Measurements from ENCODE around the gene VPS13C.
A peak's percentile ranks its signal among the peaks of the same experiment; 100 is the strongest.

The VPS13C gene

GRCh38 chr15:61853195-61853594 is 207.1 kb downstream of the VPS13C start:
- no peak for DNase-seq (ENCODE audit: low spot score)

DNA sequence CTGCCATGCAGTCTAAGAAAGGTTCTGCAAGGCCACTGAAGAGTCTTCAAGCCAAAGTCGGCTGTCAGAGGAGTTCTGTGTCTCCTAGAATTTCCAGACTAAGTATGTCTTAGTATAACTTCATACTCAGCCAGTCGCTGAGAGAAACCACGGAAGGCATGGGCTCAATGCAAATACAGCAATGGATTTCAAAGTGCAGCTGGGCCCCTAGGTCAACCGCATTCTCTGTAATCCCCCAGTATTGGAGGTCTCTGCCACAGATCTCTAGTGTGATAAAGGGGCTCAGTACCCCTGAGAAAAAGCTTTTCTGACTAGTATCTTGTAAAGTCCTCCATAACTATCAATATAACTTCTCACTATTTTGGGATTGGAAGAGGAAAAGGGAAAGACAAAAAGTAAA is 208.3 kb downstream of the VPS13C start:
- no peak for DNase-seq (ENCODE audit: low spot score)

GRCh38 chr15:61849447-61849846 is 210.8 kb downstream of the VPS13C start:
- no peak for DNase-seq (ENCODE audit: low spot score)

DNA sequence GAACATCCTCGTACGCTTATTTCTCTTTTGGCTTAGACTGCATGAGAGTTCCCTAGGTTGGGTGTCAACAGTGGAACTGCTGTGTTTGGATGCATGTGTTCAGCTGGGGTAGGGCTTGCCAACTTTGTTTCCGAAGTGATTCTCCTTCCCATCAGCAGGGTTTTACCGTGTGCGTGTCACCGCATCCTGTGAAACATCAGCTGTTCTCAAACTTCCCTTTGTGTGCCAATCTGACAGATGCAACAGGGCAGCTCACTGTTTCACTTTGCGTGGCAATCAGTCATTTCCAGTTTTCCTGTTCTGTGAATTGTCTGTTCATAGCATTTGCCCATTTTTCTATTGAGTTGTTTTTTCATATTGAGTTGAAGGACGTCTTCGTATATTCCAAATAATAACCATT is 218.8 kb downstream of the VPS13C start:
- DNase-seq (ENCODE audit: low spot score), result no peak

DNA sequence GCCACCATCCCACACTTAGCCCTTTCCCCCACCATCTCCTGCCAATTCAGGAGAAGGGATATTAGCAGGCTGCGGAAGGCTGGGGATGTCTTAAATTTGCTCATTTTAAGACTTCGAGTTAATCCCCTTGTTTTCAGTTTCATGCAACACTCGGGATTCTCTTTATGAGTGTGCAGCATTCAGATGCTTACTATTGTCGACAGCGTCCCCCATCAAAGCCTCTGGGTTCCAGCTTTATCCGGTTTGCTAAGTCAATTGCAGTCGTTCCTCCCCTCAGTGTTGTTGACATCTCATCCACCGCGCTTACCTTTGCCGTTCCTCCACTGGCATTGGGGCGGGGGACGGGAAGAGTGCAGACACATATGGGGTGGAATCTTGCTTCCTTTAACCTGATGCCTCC is 220.2 kb downstream of the VPS13C start:
- no peak for DNase-seq (ENCODE audit: low spot score)

DNA sequence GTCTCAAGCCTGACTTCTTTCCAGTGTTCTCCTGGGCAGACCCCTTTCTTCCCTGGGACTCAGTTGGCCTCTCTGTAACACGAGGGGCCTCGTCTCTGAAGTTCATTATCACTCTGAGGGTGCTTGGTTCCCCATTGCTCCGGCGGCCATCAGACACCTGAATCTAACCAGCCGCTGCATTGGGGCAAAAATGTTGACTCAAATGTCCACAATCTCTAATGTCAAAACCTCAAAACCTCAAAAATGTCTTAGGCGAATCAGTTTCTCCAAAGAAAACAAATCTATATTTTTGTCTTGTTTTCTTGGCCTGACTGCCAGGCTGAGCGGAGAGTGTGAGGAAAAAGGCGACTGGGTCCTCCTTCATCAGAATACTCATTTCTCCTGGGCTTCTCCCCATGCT is 220.7 kb downstream of the VPS13C start:
- no peak for DNase-seq (ENCODE audit: low spot score)

DNA sequence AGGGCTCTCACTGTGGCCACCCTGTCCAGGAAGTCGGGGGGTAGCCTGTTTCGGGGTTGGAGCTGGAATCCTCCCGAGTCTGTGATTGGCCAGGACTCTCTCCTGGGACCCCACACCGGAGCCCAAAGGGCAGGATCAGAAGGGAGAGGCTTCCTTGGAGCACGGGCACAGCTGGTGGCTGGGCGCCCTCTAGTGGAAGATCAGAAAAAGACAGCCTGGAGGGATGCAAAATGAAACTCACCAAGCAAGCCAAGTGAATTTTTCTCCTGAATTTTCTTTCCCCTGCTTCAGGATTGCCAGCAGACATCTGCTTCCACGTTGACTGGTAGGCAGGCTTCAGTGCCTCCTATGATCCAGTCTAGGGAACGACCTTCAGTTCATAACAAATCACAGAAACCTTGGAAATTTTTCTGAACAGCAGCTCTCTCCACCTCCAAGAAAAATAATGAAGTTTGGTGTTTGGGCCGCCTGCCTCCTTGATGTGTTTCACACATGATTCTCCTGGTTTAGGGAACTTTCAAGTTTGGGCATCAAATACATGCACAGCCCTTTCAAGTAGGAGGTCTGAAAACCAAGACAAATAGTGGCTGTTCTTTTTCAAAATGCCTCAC is 224.6 kb downstream of the VPS13C start:
- DNase-seq (ENCODE audit: low spot score), result peak; percentile 67

DNA sequence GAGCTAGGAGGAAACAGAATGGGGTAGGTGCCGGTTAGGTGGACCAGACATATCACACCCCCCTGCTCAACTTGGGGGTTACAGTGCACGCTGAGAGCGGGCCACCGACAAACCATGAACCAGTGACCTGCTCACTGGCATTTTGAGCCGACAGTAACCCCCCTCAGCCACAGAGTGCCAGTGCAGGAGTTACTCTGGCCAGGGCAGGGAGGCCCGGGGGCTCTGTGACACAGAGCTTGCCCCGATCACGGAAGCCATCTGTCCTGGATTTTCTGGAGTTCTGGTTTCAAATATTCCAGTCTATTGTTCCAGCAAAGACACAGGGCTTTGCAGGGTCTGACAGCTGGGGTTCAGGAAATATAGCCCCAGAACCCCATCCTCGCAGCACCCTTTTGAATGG is 225.2 kb downstream of the VPS13C start:
- DNase-seq (ENCODE audit: low spot score), result no peak

GRCh38 chr15:61834076-61834697 is 226.1 kb downstream of the VPS13C start:
- DNase-seq (ENCODE audit: low spot score), result peak; percentile 68

GRCh38 chr15:61832223-61832622 is 228.0 kb downstream of the VPS13C start:
- no peak for DNase-seq (ENCODE audit: low spot score)

DNA sequence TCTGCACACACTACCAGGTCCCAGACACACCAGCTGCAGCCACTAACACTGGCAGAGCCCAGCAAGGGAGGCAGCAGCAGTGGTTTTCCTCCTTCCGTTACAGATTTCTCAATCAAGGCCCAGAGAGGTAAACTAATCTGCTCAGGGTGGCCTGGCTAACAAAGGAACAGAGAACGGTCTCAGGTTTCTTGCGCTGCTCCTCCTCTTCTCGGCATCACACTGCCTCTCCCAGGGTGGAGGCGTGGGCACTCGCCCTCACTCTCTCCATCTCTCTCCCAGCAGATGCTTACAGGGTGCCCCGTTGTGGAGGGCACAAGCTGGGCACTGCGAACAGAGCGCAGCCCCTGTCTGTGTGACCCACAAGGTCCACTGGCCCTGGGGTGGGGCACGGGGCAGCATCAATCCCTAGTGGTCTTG is 228.7 kb downstream of the VPS13C start:
- DNase-seq (ENCODE audit: low spot score), result no peak

DNA sequence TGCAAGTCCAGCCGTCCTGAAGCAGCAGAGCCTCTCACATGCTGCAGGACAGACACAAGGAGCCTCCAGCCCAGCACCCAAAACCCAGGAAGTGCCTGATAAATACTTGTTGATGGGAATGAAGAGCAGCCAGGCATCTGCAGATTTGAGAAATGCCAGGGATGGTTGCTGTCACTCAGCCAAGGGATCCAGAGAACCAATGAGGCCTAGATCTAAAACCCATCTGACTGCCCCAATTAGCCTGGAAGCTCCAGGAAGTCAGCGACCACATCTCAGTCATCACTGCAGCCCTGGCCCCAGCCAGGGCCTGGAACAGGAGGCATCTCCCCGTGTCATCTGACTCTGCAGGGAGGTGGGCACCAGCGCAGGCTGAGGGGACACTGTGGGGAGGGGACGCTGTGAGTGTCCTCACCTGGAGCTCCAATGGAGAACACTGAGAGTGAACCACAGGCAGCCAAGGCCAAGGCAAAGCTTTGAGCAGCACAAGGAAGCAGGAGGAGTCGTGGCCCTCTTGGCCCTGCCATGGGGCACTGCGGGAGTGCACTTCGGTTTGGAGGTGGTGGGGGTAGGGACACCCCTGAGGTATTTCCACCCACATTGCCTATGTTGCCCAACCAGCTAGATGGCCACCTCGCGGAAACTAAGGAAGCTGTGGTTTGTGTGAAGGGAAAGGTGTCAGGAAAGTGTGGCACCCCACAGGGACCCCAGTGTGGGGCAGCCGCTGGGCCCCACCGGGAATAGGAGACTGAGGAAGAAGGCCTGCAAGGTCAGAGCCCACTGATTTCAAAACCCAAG is 229.5 kb downstream of the VPS13C start:
- no peak for DNase-seq (ENCODE audit: low spot score)

DNA sequence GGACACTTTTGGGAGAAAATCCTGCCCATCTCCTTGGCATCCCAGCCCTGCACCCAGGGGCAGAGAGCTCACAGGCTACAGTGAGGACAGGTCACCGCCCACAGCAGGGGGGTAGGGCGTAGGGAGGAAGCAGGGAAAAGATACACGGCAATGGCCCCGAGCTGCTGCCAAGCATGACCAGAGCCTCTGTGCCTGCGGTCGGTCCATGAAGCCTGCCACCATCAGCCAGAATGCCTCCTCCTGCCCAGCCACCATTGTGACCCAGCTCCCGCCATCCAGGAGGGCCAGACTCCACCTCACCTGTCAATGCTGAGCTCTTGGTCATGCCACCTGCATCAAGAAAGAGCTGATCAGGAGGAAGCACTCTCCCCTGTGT is 230.7 kb downstream of the VPS13C start:
- DNase-seq (ENCODE audit: low spot score), result no peak

GRCh38 chr15:61828860-61829513 is 231.3 kb downstream of the VPS13C start:
- DNase-seq (ENCODE audit: low spot score), result no peak

GRCh38 chr15:61828008-61828407 is 232.2 kb downstream of the VPS13C start:
- DNase-seq (ENCODE audit: low spot score), result no peak

DNA sequence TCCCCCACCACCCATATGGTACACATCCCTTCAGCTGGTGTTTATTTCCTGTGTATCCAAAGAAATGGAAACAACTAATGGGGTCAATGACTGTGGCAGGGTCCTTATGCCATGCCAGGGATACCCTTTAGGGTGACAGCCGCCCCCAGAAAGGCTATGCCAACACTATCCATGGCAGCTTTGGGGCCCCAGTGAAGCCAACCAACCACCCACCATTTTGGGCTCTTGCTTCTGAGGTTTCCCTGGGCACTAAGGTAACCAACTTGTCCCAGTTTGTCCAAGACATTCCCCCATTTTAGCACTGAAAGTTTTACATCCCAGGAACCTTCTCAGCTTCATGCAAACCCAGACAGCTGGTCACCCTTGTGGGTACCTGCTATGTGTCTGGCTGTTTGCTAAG is 233.1 kb downstream of the VPS13C start:
- no peak for DNase-seq (ENCODE audit: low spot score)

GRCh38 chr15:61824291-61824690 is 236.0 kb downstream of the VPS13C start:
- DNase-seq (ENCODE audit: low spot score), result no peak

GRCh38 chr15:61822511-61822910 is 237.7 kb downstream of the VPS13C start:
- DNase-seq (ENCODE audit: low spot score), result no peak

DNA sequence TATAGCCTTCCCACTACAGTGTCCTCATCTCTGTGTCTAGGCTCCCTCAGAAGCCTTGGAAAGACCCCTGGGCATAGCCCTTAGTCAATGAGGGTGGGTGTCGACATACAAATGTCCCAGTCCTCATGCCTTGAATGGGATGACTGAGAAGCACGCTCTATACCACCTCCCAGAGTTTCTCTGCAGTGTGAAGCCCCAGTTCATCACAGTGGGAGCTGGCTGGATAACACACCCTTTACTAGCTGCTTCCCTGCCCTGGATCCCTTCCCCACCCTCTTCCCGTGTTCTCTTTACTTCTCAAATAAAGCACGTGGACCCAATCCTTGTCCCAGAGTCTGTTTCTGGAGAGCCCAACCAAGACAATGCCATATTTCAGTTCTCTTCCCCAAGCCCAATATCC is 239.3 kb downstream of the VPS13C start:
- no peak for DNase-seq (ENCODE audit: low spot score)

DNA sequence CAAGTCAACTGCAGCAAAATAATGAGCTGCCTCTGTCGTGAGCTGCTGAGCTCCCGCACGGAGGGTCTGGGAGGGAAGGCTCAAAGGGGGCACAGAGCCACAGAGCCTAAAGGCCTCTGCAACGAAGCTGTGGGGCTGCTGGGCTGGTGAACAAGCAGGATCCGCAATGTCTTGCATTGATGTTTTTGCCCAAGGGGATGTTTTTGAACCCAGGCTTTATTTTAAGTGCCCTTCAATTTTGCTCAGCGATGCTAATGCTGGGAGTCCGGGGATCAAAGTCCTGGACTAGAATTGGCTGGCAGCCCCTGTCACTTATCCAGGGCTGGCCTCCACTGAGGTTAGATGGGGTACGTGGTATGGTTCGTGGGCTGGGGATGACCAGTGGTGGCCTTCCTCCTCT is 240.0 kb downstream of the VPS13C start:
- DNase-seq (ENCODE audit: low spot score), result no peak

DNA sequence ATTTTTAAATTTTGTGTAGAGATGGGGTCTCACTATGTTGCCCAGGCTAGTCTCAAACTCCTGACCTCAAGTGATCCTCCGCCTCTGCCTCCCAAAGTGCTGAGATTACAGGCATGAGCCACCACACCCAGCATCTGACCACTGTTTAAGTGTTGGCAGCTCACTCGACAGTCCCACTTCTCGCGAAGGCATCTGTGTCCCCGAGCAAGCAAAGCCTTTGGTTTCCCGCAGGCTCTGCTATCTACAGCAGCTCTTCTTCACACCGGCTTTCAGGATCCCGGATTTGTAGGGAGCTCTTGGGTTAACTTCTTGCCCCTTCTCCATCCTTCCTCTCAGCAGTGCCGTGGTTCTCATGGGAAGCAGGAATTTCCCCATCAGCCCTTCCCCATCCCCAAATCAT is 240.9 kb downstream of the VPS13C start:
- no peak for DNase-seq (ENCODE audit: low spot score)

DNA sequence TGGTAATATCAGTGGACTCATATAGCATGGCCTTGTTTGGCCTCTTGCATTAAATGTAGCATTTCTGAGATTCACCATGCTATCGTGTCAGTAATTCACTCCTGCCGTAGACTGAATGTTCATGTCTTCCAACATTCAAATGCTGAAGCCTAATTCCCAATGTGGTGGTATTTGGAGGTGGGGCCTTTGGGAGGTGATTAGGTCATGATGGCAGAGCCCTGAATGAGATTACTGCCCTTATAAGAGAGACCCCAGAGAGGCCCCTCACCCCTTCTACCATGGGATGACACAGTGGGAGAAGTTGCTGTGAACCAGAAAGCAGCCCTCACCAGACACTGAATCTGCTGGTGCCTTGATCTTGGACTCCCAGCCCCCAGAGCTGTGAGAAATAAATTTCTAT is 241.4 kb downstream of the VPS13C start:
- DNase-seq (ENCODE audit: low spot score), result no peak

GRCh38 chr15:61816856-61817255 is 243.4 kb downstream of the VPS13C start:
- no peak for DNase-seq (ENCODE audit: low spot score)

Measured in germinal center (tissue), 1 donor.